RWPE1 (cell line): Measurements from ENCODE around the gene ADIPOR2.

ENCODE experiments used
- CTCF ChIA-PET: fragments of 350-600 bp; sonication (Branson Sonifier 250); formaldehyde crosslinking; extraction: SDS; loops from one replicate; lab custom pipeline; 2021; lab: Yijun Ruan, JAX
- POLR2A ChIA-PET: fragments of 400-600 bp; formaldehyde crosslinking; extraction: SDS; loops from one replicate; lab custom pipeline; 2020; ENCODE audit warnings: antibody characterized with exemption; ENCODE audit not compliant: low non-redundant PET; lab: Yijun Ruan, JAX
- DNase-seq: peaks from one replicate; pipeline ENCODE4 v3.0.0; 2012; ENCODE audit warnings: low spot score
- H3K27ac ChIP-seq: fragments of 450-650 bp; 2 replicates; pipeline ENCODE4 v1.5.1; 2017
- CTCF ChIP-seq: fragments of 450-650 bp; conservative IDR thresholded peaks from 2 replicates; pipeline ENCODE4 v1.5.1; 2017; ENCODE audit warnings: low read depth, mild to moderate bottlenecking

ADIPOR2 gene

GRCh38 chr12:1808798-1809480 lies 118.1 kb downstream of the ADIPOR2 start:
- CTCF ChIA-PET, result no interaction called here
- no peak for TF ChIP-seq CTCF
- no peak overlapping the region for H3K27ac ChIP-seq
- DNase-seq, result no peak
- POLR2A ChIA-PET, result no interaction called here

- ChIA-PET CTCF (no interaction called here), POLR2A (no interaction called here)
- DNase-seq, result no peak
- TF ChIP-seq CTCF, result no peak
- no peak overlapping the region for H3K27ac ChIP-seq
Observed at GRCh38 chr12:1809591-1810190, 118.8 kb downstream of the ADIPOR2 start.

- ChIA-PET POLR2A (no interaction called here), CTCF (no interaction called here)
- H3K27ac ChIP-seq, result no peak overlapping the region
- no peak for DNase-seq
- no peak for TF ChIP-seq CTCF
Observed at GRCh38 chr12:1810201-1810930, 119.5 kb downstream of the ADIPOR2 start.

GRCh38 chr12:1810931-1811280 lies 120.0 kb downstream of the ADIPOR2 start:
- CTCF ChIA-PET, result no interaction called here
- no peak for TF ChIP-seq CTCF
- POLR2A ChIA-PET, result no interaction called here
- no peak for DNase-seq
- no peak overlapping the region for H3K27ac ChIP-seq

GRCh38 chr12:1811281-1811947 lies 120.5 kb downstream of the ADIPOR2 start:
- DNase-seq, result no peak
- TF ChIP-seq CTCF, result no peak
- H3K27ac ChIP-seq, result no peak overlapping the region
- ChIA-PET CTCF (no interaction called here), POLR2A (no interaction called here)

GRCh38 chr12:1811948-1812291 lies 121.0 kb downstream of the ADIPOR2 start:
- POLR2A ChIA-PET, result no interaction called here
- CTCF ChIA-PET, result interaction anchor here (0.7 kb wide), 1 partner anchor 583 kb away, joined by 3 read pairs; no protein-coding TSS in a partner anchor
- TF ChIP-seq CTCF, result no peak
- no peak overlapping the region for H3K27ac ChIP-seq
- DNase-seq, result no peak
